Measurements from ENCODE around the gene NAA11.
"Not testable (repeated sequence)": the region's sequence is repeated elsewhere in the genome, so short reads cannot be mapped to it uniquely, and the experiment has no call there.

Gene NAA11

DNA sequence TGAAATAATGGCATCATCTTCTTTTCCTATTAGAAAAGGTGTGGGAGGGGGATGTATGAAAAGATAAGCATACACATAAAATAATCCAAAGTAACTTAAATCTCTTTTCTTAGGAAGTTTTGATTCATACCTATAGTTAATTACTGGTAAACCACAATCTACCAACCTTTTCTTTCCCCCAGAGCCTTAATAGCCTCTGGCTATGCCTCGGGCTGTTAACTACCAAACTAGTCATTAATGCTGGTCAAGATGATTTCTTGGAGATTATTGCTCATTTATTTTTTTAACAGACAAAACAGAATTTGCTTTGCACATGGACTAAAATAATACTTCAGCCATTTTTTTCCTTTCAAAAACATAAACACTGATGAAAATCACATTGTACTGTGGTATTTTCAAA lies 16.9 kb downstream of the NAA11 start:
- DNase-seq (ENCODE audit: low read depth, low spot score) = no peak

DNA sequence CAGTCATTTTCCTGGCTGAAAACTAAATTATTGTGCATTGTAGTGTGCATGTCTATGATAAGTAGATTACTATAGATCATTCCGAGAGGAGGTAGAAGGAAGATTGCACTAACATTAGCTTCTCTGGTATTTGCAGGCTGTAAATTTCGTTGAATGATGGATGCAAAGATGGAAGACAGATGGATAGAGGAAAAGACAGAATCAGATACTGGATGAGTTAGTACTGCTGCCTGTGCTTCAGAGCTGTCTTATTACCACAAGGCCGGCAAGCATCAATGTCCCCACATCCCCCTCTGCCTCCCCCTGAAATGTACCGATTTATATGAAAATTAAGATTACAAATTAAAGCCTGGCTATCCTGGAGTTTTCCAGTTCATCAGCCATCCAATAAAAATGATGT lies 17.7 kb downstream of the NAA11 start:
- no peak for DNase-seq (ENCODE audit: low read depth, low spot score)

DNA sequence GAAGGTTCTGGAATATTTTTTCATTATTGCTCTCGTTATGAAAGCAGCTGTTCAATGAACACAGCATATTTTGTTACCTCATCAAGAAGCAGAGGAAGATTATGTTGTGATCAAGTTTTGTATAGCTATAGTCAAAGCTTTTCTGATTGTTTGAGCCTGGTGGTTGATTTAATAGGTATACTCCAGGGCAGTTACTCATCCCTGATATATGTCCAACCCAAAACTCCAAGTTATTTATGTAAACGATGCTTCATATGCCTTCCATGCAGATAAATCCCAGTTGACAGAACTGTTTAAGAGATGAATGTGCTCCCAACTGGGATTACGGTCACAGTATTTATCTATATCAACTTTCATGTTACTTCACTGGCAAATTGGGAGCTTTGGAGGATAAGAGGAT lies 19.1 kb downstream of the NAA11 start:
- no peak for DNase-seq (ENCODE audit: low read depth, low spot score)

DNA sequence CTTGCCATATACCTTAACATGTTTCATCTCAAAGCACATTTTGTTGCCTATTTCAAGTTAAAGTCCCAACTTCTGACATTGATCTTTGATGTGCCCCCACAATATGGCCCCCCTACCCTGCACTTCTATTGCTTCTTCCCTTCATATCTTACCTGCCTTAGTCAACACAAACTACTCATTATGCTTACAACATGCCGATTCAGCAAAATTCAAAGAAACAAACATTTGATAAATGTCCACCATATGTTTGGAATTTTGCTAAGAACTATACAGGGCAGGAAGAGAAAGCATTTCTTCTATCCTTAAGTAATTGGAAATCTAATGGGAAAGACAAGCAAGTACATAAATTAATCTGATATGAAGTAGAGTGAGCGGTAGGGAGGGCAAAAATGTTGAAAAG lies 25.6 kb downstream of the NAA11 start:
- no peak for DNase-seq (ENCODE audit: low read depth, low spot score)

DNA sequence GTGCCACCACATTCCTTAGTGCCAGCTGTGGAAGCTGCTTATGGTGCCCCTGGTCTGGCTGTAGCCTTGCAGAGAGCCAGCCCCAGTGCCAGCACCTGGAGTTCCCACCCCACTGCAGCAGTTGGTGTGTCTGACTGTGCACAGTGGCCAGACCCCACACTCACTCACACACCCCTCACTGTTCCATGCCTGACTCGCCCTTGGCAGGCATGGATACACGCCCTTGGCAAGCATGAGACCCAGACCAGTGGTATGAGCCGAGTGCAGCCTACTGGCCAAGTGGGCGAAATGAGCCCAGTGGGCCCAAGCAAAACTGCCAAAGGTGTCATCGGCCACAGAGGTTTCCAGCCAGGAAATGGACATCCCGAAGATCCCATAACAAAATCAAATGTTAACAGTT lies 27.4 kb downstream of the NAA11 start:
- DNase-seq (ENCODE audit: low read depth, low spot score) = no peak

DNA sequence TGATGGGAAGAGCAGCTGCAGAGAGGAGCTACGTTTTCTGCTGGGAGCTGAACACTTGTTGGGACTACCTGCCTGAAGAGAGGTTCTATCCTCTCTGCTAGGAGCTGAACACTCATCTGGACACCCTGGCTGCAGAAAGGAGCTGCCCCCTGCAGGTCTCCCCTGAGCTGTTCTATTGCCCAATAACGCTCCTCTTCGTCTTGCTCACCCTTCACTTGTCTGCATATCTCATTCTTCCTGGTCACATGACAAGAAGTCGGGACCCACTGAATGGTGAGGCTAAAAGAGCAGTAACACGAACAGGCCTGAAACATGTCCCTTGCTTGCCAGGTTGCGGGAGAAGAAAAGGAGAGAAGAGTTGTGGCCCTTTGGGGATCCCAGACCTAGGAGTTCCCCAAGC lies 27.8 kb downstream of the NAA11 start:
- DNase-seq (ENCODE audit: low read depth, low spot score) = no peak

DNA sequence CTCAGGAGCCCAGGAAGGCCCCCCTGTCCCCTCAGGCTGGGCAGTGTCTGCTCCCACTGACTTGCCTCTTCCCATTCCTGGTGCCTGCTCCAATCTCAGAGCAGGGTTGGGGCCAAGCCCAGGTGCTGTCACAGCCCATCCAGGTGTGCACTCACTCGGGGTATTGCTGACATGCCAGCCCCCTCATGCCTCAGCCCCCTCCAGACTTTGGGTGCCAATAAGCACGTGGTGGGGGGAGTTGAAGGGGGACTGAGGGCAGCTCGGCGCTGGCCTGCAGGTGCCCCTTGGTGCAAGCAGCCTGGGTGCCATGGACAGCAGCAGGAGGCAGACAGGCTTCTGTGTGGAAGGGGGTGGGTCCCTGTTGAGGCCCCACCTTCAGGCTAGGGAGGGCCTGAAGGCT lies 28.4 kb downstream of the NAA11 start:
- no peak for DNase-seq (ENCODE audit: low read depth, low spot score)

DNA sequence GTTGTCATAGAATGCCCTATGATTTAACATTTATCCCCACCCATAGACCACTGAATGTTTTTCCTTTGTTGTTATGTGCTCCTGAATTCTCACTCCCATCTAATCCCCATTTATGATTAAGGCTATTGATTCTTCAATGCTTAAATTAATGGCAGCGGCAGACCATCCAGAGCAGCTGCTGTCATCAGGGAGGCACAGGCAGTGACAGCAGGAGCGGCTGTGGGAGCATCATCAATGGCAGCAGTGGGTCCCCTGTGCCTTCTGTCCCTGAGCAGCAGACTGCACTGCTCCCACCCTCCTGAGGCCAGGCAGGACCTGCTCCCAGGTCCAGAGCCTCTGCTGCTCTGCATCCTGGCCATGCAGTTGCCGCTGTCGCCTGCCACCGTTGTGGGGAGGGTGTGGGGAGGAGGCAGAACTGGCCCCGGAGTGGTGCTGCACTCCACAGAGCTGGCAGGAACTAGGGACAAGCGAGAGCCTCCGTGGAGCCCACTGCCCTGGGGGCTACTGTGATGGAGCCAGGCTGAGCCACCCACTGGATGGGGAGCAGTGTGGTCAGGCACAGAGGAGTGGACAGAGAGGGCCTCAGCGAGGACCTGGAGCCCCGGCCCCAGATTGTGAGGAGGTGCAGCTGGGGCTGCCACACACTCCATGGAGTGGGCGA lies 29.0 kb downstream of the NAA11 start:
- no peak for DNase-seq (ENCODE audit: low read depth, low spot score)

DNA sequence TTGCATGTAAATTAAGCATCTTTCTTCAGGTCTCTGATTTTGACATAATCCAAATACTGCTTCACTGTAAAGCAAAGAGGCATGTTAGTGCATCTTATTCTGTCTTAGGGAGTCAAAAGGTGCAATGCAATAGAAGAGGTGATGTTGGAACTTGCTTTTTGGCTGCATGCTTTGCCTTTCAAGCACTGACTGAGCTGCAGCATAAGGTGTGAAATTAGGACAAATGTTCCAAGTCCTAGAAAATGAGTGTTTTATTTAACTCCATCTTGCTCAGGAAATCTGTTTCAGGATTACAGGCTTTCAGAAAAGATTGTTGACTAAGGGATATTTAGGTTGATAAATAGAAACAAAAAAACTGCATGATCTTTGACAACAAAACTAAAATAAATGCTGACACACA lies 30.8 kb downstream of the NAA11 start:
- DNase-seq (ENCODE audit: low read depth, low spot score) = no peak

DNA sequence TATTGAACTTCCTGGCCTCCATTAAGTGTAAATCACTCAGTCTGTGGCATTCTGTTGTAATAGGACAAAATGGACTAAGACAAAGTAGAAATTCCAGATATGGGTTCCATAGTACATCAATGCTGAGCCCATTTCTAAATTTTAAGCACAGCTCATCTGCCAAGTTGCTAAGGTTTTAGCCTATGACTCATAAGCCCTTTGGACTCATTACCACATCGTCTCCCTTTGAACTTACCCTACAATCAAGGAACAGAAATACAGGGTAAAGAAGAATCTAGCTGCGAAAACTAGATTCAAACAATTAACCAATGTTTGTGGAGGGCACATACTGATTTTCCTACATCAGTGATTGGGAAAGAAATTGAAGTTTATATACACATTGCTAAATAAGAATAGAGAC lies 31.8 kb downstream of the NAA11 start:
- no peak for DNase-seq (ENCODE audit: low read depth, low spot score)

DNA sequence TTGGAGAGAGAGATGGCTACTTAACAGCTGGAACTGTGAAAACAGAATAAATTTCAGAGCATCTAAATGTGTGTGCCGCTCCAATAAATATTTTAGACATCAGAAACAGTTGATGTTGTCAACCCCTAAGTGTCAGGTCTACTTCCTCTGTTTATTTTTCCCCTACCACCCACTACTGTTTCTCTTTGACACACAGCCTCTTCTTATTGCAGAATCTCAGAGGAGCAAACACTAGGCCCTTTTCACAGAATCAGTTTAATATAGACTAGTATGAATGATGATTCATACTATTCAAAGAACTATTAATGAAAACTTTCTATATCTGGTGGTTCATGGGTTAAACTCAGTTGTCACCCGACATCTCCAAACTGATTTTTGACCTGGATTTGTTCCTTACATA lies 33.9 kb downstream of the NAA11 start:
- no peak for DNase-seq (ENCODE audit: low read depth, low spot score)

DNA sequence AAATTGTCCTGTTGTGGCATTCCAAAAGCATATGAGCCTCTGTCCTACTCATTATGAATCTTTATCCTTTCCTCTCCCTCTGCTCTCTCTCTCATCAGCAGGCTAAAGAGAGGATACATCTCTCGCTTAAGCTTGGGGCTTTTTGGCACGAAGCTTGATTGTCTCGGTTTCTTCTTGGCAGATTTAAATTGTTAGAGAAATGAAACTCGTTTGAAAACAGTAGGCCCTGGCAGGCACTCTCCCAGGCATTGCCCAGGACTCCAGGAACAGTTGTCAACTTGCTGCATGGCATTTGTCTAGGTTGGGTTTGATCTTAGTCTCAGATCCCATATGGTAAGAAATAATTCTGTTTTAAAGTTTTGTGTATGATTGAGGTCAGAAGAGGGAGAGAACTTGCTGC lies 35.5 kb downstream of the NAA11 start:
- no peak for DNase-seq (ENCODE audit: low read depth, low spot score)

DNA sequence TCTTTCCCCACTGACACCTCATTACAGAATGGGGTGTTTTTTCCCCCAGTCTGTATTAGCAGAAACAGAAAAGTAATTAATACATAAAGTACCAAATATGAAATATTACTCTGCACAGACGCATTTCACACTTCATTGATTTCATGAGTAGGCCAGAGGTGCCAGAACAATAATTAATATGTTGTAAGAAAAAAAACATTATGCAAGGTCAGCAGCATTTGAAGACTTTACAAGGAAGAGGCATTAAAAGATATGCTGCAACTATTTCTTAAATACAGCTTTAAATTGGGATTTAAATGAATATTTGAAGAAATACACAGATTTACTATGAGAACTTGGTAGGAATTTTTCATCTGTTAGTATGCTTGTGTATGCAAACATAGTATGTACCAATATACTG lies 37.7 kb downstream of the NAA11 start:
- no peak for DNase-seq (ENCODE audit: low read depth, low spot score)

DNA sequence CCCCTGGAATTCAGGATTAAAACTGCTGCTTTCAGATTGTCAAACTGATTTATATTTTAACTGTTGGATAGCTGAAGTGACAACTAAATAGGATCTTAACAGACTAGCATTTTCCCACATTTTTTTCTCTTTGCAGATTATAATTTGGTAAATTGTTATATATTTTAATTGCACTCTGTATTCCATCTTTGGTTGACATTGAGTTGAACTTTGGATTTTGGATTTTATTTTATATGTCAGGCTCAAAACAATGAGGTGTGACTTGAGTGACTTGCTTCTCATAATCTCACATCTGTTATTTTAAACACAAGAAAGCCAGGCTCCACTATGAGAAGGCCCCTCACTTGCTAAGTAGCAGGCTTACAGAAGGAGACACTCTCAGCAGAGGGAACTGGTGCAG lies 38.1 kb downstream of the NAA11 start:
- no peak for DNase-seq (ENCODE audit: low read depth, low spot score)

DNA sequence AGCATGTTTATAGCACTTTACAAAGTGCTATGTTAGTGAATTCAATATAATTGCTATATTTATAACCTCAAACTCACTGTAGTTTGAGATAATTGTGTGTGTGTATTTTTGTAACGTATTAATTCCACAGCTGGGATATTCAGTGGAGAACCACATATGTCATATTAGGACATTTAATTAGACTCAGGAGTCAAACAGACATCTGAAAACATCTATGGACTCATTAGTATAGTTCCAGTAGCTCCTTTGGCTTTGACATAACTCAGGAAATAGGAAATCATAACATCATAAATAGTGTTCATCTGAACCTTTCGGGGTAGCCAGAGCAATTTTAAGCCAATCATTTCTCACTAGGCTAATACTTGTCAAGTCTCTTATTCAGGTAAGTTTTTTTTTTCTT lies 38.8 kb downstream of the NAA11 start:
- no peak for DNase-seq (ENCODE audit: low read depth, low spot score)

DNA sequence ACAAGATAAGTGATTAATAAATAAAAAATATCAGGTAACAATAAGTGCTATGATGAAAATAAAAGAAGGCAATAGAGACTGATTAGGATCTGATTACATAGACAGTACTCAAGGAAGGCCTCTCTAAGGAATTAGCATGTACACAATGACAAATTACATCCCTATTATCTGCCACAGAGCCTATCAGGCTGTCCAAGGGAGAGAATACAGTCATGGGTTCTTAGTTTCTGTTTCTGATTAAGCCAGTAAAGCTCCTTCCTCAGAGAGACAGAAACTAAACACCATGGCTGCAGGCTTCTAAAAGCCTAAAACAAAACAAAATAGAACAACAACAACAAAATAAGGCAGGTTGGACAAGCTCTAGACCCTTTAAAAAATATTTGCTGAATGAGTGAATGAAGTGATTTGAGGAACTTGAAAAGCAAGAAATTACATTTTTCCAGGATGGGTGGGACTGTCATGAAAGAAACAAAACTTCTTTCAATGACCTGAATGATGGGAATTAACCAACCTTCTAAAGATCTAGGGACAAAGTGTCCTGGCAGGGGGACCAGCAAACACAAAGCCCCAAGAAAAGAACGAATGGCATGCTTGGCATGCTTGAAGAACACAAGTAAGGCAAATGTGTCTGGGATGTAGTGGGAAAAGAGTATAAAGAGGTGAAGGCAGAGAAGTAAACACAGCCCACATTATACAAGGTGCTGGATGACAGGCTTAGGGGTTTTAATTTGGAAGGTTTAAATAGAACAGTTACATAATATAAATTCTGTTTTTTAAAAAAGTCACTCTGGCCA lies 44.1 kb downstream of the NAA11 start:
- DNase-seq (ENCODE audit: low read depth, low spot score) = peak; percentile 24

DNA sequence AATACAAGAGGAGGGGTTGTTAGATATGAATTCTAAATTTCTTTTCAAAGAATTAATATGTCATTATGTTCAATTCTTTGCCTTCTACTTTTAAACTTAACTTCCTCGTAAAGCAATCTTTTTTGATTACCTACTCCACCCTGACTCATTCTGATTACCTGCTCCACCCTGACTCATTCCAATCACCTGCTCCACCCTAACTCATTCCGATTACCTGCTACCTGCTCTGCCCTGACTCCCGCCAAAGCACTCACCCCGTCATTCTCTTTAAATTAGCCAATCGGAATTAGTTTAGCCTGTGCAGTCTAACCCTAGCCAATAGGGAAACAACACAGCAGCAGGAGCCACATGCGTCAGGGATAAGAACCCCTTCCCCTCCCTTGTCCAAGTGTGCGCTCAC lies 48.4 kb downstream of the NAA11 start:
- DNase-seq (ENCODE audit: low read depth, low spot score) = not testable (repeated sequence)

DNA sequence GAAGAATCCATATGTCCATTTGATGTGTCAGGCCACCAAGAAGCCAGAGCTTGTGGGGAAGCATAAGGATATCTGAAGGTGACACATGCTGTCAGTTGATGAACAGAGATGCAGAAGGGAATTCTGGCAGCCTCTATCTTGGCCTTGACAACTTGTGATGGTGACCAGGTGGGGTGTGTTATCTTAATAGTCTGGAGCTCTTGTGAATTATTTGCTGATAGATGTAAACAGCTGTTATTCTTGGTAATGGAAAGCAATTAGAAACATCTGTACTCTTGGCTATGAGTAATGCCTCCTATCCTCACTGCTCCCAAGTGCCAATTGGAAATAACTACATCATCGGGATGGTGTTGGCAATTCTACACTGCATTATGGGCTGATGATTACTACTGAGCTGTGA lies 51.9 kb downstream of the NAA11 start:
- no peak for DNase-seq (ENCODE audit: low read depth, low spot score)

DNA sequence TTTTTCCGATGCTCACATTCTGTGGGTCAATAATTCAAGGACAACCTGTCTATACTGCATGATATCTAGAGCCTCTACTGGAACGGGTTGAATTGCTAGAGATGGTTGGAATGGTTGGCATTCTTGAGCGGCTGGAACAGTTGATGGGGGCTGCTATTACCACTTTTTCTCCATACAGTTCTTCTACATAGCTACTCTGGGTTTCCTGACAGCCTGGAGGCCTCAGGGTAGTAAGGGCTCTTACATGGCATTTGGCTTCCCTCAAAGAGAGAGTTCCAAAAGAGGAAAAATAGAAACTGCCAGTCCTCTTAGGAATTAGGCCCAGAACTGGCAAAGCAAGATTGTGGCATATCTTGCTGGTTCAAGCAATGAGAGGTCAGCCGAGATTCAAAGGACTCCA lies 53.1 kb downstream of the NAA11 start:
- DNase-seq (ENCODE audit: low read depth, low spot score) = peak; percentile 13

DNA sequence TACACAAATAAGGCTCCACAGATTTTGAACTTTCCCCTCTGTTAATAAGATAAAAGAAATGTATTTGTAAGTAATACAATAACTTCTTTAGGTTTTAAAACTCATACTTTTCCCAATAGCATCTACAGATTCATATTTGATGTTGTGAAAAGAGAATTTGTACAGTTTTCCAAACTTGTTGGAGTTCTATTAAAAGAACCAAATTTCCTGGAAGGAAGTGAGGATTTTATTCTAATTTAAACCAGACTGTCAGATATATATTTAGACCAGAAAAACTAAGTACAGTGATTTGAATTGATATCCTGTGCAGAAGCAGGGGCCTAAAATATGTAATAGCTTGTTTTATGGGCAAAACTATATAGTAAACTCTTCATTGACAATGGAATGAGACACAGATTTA lies 53.7 kb downstream of the NAA11 start:
- no peak for DNase-seq (ENCODE audit: low read depth, low spot score)

DNA sequence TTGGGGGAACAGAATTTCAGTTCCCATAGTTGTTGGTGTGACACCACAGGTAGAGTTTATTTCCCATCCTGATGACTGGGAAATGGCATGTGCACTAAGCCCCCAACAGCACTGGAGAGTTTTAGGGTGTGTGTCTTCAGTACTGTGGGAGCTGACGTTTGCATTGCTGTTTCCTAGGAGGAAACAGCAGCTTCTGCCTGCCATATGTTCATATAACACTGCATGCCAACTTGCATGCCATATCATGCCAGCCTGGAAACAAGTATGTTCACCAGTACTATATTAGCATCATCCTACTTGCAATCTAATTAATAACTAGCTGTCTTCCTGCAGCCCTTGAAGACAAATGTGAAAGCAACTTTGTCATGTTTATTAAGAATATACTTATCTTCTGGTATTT lies 58.2 kb downstream of the NAA11 start:
- DNase-seq (ENCODE audit: low read depth, low spot score) = no peak
